ENCODE measurements around the gene PPL.

Gene PPL

DNA sequence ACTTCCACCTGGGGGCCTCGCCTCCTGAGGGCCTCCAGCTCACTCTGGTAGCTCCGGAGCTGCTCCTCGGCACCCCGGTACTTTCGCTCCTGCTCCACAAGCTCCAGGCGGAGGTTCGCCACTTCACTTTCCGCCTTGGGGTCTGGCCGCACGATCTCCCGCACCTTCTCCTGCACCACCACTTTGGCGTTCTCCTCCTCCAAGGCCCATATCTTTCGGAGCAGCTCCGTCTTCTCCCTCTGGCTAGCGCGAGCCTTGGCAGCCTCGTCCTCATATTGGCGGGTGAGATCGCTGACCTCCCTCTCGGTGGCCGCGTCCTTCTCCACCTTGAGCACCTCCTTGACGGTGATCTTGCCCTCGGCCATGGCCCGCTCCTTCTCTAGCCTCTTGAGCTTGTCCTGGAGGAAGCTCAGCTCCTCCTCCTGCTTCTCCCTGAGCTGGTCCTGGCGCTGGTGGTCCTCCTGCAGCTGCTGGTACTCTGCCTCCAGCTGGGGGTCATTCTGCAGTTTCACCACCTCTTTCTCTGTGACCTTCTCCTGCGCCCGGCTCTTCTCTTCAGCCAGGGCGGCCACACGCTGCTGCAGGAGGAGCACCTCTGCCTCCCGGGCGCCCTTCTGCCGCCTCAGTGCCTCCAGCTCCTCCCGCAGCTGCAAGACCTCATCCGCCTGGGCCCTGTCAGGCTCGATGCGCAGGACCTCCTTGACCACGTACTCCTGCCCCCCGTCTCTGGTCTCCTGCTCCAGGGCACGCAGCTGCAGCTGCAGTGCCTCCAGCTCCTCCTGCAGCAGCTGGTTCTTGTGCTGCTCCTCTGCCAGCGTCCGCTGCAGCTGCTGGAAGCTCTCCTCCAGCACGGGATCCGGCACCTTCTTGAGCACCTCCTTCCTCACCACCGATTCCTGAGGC, 51.7 kb downstream of the PPL start:
- DNase-seq: no peak

DNA sequence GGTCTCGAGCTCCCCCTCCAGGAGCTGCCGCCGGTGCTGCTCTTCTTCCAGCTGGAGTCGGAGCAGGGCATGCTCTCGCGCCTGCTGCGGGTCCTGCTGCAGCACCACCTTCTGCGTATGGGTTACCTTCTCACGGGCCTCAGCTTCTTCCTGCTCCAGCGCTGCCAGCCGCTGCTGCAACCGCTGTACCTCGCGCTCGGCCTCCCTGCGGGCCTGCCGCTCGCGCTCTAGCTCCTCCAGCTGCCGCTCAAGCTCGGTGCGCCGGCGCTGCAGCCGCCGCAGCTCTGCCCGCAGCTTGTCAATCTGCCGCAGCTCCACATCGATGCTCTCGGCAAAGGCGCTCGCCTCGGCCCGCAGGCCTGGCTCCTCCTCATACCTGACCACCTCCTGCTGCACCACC, 52.7 kb downstream of the PPL start:
- DNase-seq: no peak

DNA sequence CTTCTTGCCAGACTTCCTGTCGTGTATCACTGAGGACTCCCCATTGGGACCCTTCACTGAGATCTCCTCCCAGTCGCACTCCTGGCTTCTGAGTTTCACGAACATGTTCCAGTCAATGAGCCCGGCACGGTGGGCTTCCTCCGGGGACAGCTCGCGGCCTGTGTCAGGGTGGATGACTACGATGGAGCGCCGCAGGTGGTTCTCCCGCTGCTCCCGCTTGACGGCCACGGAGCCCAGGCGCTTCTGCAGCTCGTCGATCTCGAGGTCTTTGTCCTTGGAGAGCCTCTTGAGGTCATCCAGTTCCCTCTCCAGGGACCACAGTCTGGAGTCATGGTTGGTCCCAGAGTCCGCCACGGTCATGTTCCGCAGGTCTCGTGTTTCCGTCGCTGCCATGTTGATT, 53.4 kb downstream of the PPL start:
- DNase-seq: no peak

DNA sequence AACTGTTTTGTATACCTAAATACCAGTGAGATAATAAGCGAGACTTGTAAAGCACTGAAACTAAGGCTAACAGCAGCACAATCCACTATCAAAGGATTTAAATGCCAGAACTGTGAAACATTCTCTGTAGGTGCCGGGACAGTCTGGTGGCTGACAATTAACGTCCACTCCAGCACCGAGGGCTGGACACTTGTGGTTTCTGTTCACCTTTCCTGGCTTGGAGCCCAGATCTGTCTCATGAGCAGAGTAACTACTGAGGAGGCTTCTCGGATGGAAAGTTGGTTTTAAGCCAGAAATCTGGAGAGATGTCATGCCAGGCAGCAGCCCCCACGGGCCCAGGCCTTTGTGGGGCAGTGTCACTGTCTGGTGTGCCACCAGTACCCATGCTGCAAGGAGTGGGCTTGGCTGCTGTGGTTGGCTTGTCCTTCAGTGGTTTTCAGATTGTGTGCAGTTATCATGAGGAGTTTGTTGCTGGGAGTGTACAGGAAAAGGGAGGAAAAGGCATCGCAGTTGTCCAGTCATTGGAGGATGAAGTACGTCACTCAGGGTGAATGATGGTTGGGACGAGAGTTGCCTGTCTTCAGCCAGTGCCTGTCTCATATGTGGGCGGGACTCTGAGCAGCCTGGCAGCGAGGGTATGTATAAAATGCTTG, 54.2 kb downstream of the PPL start:
- DNase-seq: no peak

DNA sequence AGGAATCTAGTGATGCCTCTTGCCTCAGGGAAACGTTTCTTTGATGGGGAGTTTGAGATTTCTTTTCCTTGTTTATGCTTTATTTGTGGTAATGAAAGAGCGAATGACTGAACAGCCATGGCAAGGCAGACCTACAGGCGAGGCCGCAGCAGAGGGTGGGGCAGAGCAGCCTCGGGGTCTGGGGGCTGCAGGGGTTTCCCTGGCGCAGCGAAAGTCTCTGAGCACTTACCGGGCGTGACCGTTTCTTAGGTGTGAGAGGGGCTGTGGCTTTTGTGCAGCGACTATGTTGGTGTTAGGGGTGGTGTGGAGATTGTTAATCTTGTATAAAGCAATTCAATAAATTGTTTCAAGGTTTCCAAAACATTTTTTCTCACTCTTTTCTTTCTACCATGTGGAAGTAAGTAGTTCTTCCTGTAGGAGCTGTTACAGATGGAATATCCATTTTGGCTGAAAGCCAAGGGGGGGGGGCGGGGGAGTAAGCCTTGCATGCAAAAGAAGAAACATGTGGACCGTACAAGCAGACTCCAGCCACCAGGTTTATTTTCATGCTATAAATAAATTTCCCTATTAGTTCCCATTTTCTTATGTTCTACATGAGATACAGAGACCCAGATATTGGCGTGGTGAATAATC, 54.8 kb downstream of the PPL start:
- no peak for DNase-seq

DNA sequence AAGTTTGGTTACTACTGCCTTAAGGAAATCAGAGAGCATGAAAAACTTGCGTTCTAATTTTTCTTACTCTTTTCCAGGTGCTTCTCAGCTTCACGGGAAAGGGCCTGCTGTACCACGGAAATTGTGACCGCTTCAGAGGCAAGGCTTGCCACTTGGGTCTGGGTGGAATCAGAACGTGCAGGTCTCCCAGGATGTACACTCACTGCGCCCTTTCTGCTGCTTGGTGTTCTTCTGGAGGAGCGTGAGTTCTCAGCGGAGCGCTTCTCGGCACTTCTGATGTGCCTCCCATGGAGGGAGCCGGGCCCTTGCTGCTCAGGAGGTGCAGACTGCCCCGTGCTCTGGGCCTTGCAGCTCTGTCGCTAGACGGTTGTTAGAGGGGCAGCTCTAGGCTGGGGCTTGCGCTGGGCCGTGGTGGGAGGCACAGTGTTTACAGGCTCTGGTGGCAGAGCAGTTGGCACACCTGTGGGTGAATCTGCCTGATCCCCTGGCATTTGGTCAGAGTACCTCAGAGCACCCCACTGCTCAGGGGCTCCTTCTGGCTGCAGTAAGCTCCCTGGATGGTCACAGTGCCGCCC, 56.9 kb downstream of the PPL start:
- no peak for DNase-seq

DNA sequence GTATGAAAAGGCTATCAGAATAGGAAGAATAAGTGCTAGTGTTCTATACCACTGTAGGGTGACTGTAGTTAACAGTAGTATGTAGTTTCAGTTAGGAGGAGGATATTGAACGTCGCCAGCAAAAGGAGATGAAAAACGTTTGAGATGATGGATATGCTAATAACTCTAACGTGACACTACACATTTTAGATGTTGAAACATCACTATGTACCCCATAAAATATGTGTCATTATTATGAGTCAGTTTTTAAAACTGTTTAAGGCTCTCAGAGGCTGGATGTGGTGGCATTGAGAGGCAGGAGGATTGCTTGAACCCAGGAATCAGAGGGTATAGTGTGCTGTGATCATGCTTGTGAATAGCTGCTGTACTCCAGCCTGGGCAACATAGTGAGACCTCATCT, 57.9 kb downstream of the PPL start:
- no peak for DNase-seq

DNA sequence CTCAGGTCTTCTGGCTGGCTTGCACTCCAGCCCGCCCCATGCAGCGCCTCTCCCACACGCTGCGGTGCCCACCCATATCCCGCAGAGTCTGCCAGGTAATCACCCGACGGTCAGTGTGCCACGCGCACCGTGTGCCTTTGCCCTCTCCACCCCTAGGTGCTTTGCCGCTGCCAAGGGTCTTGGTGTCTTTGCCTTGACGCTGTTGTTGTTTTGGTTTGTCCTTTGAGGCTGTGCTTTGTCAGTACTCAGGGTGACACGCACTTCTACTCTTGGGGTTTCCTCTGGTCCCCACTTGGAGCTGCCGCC, 59.6 kb downstream of the PPL start:
- no peak for DNase-seq

DNA sequence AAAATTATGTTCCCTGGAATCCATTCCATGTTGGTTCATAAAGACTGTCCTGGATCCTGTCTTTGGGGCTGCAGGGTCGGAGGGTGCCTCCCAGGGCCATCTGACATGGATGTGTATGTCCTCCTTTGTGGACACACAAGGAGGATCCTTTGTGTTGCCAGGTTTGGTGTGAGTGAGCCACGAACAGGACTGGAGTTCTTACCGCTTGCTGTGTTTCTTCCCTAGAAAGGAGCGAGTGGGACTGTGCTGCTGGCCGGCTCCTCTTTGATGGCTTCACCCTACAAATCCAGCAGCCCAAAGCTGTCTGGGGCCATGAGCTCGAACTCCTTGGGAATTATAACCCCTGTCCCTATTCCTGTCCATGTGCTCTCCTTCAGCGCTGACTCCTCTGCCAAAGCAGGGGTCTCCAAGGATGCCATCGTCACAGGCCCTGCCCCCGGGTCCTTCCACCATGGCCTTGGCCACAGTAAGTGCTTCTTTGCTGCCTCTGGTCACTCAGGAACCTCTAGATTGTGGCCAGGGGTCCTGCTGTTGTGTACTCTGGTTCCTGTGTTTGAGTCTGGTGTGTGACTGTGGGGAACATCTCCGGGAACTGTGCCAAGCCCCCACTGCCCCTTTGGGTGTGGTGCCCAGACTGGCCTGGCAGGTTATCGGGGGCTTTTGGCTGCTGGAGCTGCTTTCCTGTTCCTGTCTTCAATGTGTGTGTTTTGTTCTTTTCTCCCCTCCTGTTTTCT, 60.1 kb downstream of the PPL start:
- no peak for DNase-seq

DNA sequence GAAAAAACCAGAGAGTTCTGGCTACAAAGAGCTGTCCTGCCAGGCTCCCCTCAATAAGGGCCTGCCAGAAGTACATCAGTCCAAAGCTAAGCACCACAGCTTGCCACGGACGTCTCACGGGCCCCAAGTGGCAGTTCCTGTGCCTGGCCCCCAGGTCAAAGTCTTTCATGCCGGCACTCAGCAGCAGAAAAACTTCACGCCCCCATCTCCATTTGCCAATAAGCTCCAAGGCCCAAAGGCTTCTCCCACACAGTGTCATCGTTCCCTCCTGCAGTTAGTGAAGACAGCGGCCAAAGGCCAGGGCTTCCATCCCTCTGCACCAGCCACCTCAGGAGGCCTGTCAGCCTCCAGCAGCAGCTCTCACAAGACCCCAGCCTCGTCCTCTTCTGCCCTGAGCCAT, 62.3 kb downstream of the PPL start:
- no peak for DNase-seq

DNA sequence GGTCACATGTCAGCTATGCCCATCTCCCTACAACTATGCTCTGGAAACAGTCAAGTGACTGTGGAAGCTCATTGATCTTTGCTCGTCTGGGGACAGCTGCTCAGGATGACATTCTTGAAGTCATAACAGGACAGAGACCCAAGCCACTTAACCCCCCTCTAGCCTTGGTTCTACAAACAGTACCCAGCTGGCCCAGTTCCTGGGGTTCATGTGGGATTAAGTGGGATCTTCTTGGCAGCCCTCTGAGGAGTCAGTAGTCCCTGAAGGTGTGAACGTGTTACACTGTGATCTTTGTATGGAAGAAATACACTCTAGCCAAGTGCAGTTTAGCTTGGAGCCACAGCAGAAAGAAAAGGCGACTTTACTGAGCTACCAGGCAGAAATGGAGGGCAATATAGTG, 63.9 kb downstream of the PPL start:
- no peak for DNase-seq

DNA sequence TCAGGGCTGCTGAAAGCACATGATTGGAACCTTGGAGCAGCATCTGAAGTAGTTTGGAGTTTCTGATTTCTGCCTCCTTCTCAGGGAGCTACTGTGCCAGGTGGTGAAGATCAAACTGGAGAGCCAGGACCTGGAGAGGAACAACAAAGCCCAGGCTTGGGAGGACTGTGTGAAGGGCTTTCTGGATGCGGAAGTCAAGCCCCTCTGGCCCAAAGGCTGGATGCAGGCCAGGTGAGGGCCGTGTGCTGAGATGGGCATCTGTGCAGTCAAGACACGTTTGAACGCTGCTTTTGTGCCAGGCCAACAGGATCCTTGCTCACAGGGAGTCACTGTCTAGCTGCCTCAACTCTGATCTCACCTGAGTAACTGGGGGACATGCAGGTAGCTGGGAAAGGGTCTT, 65.9 kb downstream of the PPL start:
- DNase-seq: no peak

DNA sequence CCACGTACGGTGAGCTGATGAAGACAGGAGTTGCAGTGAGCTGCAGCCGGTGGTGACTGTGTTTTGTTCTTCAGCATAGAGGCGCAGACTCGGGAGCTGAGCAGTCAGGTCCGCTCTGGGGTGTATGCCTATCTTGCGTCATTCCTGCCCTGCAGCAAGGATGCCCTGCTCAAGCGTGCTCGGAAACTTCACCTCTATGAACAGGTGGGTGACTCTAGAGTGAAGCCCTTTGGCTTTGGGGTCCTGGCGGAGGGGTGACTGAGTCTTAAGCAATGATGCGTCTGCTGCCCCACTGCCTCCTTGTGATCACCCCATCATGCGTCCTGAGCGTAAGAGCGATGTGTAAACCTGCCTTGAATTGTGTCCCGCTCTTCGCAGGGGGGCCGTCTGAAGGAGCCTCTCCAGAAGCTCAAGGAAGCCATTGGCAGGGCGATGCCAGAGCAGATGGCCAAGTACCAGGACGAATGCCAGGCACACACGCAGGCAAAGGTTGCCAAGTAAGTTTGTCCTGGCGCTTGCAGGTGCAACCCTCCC, 66.7 kb downstream of the PPL start:
- no peak for DNase-seq

DNA sequence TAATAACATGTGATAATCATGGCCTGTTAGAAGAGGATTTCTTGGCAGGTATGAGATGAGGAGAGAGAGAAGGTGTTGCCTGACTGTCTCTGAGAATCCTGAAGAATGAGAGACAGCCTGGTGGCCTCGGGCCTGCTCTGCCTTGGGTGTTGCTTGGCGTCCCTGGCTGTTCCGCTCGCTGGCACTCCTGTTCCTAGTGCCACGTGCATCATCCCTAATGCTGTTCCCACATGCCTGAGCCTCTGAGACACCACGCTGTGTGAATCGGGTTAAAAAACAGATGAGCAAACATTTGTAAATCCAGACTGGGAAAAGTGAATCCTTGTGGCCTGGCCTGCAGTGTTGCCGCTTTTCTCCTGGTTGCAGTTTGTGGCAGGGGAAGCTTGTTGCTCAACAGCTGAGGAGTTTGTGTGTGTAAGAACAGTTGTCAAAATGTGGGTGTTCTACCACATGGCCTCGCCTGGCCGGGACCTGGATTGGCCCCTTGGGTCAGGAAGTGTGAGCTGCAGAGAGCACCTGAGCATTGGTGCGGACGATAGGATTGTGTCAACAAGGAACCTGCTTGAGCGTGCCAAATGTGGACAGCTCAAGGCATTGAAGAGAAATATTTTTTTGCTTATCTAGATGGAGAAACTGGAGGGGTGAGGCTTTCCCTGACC, 67.7 kb downstream of the PPL start:
- no peak for DNase-seq

DNA sequence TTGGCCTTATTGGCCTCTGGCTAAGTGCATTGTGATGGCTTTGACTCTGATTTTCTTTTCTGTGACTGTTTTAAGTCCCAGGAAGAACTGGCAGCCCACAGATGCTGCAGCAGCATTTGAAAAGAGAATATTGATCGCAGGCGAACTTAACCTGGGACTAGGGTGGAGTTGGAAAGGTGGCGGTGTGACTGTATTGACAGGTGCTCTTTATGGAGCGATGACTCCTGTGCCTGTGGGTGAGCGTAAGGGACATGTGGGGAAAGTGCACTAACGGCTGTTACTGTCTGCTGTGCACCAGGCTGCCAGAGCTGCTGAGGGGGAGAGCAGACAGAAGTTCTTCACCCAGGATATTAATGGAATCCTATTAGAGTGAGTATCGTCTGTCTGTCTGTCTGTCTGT, 68.4 kb downstream of the PPL start:
- no peak for DNase-seq

DNA sequence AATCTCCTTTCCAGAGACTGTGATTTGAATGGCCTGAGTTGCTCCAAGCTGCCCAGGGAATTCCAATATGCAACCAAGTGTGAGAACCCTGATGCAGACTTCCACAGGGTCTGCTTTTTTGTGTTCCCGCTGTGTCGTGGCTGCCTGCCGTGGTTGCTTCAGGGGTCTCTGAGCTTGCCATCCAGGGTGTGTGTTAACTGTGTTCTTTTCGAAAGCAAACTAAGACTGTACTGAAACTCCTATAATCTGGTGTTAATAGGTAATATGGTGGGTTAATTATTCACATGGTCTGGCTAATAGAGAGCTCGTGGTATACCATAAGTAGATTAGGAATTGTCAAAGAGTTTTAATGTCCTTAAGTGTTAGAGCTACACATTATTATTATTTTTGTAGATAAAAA, 68.9 kb downstream of the PPL start:
- DNase-seq: no peak

DNA sequence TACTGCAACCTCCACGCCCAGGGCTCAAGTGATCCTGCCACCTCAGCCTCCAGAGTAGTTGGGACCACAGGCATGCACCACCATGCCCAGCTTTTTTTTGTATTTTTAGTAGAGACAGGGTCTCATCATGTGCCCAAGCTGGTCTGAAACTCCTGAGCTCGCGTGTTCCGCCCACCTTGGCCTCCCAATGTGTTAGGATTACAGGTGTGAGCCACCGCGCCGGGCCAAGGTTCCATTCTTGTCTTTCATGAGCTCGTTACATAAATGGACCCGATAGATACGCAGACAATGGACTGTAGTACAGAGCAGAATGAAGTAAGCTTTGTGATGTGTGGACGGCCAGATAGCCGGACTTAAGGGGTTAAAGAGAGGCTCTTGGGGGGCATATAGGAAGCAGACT, 70.4 kb downstream of the PPL start:
- DNase-seq: no peak

DNA sequence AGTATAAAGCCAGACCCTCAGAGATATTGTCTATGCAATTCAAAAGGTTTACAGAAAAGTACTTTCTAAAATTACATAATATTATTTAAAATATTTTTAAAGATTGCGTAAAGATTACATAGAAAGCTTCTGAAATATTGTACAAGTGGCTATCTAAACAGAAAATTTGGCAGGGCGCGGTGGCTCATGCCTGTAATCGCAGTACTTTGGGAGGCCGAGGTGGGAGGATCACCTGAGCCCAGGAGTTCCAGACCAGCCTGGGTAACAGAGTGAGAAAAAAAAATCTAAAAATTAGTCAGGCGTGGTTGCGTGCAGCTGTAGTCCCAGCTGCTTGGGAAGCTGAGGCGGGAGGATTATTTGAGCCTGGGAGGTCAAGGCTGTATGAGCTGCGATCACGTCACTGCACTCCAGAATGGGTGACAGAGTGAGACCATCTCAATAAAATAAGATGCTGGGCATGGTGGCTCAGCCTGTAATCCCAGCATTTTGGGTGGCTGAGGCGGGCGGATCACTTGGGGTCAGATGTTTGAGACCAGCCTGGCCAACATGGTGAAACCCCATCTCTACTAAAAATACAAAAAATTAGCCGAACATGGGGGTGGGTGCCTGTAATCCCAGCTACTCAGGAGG, 71.6 kb downstream of the PPL start:
- DNase-seq: no peak

DNA sequence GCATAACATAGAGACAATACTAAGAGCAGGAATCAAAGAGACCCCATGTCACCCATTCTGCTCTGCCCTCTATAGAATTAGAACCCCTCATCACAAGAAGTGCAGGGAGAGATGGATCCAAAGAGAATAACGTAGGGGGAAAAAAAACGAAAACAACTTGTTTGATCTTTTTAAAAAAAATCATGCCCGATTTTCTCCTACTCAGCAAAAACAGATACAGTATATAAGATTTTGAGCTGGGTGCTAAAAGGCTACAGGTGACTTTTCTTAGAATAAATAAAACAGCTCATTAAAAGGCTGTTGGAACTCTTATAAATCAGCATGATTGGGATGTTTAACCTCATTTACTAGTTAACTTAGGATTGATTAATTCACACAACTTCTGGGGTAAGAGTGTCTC, 72.2 kb downstream of the PPL start:
- no peak for DNase-seq

DNA sequence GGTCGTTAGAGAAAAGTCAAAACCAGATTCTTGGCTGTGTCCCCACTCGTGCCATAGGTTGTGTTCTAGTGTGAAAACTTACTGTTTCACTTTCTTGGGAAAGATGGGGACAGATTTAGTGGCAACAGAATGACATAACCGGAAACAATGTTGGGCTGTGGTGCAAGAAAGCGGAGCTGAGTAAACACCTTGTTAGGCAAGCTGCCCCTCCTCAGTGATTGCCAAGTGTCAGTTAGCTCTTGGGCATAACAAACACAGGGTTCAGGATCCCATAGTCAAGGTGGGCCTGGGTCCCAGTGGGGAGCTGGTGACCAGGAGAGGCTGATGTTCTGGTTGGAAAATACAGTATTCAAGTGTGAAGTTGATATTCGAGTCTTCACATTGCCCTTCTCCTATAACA, 74.3 kb downstream of the PPL start:
- no peak for DNase-seq

DNA sequence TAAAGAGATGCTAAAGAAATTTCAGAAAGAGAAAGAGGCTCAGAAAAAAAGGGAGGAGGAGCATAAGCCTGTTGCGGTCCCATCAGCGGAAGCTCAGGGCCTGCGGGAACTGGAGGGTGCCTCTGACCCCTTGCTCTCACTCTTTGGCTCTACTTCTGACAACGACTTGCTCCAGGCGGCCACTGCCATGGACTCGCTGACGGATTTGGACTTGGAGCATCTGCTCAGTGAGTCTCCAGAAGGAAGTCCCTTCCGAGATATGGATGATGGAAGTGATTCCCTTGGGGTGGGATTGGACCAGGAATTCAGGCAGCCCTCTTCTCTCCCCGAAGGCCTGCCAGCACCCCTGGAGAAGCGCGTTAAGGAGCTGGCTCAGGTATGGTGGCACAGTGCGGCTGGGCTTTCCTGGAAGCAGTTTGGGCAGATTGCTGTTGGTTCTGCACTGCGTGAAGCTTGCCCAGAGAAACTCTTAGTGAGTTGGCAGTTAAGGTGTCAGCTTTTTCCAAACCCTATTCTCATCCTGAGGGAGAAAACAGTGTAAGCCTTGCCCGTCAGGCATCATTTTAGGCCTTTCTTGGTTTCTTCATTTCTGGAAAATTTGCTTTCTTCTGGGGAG, 76.1 kb downstream of the PPL start:
- no peak for DNase-seq

DNA sequence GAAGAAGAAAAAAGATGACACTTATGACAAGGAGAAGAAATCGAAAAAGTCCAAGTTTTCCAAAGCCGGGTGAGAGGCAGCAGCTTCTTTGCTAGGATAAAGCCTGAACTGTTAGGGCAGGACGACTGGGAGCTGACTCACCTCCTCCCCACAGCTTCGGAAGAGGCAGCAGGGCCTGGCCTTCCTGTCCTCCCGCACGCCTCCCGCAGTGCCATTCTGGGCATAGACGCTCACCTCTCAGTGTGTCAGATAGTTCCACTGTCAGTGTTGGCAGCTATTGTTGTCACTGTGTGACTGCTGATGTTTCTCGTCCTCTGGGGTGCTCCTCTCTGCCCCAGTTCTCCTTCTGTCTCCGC, 77.1 kb downstream of the PPL start:
- no peak for DNase-seq
